ENCODE data around the gene RPL32.
"Not testable (repeated sequence)": the region's sequence is repeated elsewhere in the genome, so short reads cannot be mapped to it uniquely, and the experiment has no call there.

Gene RPL32

DNA sequence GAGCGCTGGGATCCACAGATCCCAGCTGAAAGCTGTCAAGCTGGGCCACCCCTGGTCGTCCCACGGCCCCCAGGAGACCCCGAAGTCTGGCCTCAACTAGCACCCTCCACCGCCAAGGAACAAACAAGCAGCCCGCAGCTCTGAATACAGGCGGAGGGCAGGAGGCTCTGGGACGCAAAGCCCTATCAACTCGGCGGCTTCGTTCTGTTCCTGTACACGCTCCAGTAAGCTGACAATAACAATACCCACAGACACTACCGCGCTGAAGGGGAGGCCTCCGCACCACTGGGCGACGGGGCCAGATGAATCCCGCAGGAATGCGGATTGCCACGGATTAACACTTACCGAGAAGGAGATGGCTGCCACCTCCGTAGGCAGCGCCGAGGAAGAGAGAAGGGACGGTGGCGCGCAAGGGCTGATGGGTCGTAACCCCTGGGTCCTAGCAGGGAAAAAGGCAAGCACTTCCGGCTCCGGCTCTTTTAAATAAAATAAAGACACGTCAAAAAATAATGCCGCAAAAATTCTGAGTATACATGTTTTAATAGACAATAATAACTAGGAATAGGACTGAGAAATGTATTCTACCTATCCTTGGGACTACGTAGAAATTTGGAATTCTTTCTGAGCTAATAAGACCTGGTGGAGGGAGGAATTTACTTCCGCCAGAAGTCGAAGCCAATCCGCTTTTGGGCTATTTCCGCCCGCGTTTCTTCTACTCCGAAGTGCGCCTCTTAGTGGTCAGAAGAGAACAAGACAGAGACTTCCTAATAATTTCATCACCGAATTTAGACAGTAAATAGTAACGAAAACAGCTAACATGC is at the start of gene RPL32:
TSS of gene RPL32 (minus strand) at position 417 of the 821 bp plus-strand sequence. CDS start 1,328 bp downstream, outside the sequence.
- peak; percentile 80 for DNase-seq (ENCODE audit: low read depth)

DNA sequence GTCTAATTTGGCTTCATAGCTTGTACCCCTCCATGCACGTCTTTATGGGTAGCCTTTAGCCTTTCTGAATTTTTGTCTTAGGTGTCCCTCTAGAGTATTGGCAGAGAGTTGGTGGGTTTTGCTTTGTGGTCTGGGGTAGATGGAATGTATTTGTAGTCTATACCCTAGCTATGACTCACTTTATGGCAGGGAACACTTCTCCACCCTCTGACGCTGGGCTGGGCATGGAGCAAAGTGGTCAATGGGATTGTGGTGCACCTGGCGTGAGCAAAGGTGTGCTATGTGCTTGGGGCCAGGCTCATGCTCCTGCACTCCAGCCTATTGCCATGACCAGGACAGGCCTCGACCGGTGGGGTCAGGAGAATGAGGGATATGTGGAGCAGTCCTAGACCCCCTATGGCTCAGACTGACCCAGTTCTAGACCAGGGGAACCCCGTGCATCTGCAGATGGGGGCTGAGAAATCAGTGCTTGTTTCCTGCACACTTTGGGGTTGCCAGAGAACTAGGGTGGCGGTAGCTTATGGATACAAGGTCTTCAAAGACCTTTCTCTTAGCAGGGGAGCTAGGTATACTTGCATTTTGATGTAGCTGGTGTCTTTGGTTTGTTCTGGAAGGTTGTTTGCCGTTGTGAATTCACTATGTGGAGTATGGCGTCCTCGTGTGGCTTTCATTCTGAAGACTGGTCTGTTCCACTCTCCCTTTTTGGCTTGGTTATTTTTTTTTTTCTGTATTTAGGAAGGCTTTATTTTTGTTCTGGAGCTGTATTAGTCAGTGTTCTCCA is 49.4 kb upstream of the RPL32 start:
- DNase-seq (ENCODE audit: low read depth) = no peak

DNA sequence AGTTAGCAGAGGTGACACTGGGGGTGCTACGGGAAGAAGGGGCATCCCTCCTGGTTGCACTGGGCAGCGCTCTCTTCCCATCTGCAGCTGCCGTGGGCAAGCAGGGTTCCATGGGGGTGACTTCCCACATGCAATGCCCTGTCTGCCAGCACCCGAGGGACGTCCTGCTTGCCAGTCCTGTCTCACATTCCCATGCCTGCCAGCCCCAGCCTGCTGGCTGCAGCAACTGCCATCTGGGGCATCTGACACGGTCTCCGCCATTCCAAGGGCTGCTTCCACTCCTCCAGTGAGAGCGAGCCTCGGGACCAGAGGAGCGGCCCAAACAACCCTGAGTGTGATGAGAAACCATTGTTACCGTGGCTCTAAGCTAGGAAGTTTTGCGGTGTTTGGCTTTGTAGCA is 45.4 kb upstream of the RPL32 start:
- no peak for DNase-seq (ENCODE audit: low read depth)

- DNase-seq (ENCODE audit: low read depth) = peak; percentile 17
These were observed 44.8 kb upstream of the RPL32 start for GRCh38 chr3:12886106-12886679.

- DNase-seq (ENCODE audit: low read depth) = no peak
These were observed 44.2 kb upstream of the RPL32 start for GRCh38 chr3:12885583-12885930.

- DNase-seq (ENCODE audit: low read depth) = no peak
These were observed 43.6 kb upstream of the RPL32 start for GRCh38 chr3:12884790-12885582.

DNA sequence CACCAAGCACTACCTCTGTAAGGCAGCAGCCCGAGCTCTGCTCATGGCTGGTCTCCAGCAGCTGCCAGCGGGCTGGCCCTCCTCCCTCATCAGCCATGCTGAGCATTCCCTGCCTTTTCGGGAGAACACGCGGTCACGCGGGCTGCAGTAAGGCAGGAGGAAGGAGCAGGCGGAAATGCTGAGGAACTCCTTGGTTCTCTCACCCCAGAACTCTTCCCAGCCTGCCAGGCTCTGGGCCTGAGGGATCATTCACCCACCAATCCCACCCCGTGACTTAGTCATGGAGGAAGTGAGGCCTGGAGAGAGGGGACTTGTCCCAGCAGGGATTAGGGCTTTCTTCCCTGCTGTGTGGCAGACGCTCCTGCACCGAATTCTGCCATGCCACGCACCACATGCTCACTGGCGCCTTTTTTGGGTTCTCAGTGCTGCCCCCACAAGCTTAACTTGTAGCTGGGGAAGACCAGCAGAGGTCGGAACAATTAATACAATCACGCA is 42.9 kb upstream of the RPL32 start:
- DNase-seq (ENCODE audit: low read depth) = no peak

- DNase-seq (ENCODE audit: low read depth) = no peak
These were observed 41.3 kb upstream of the RPL32 start for GRCh38 chr3:12882336-12883310.

- DNase-seq (ENCODE audit: low read depth) = not testable (repeated sequence)
These were observed 40.5 kb upstream of the RPL32 start for GRCh38 chr3:12881858-12882257.

GRCh38 chr3:12879191-12879815 is 37.9 kb upstream of the RPL32 start:
- DNase-seq (ENCODE audit: low read depth) = no peak

GRCh38 chr3:12878758-12879157 is 37.4 kb upstream of the RPL32 start:
- not testable (repeated sequence) for DNase-seq (ENCODE audit: low read depth)

GRCh38 chr3:12878141-12878574 is 36.8 kb upstream of the RPL32 start:
- no peak for DNase-seq (ENCODE audit: low read depth)

DNA sequence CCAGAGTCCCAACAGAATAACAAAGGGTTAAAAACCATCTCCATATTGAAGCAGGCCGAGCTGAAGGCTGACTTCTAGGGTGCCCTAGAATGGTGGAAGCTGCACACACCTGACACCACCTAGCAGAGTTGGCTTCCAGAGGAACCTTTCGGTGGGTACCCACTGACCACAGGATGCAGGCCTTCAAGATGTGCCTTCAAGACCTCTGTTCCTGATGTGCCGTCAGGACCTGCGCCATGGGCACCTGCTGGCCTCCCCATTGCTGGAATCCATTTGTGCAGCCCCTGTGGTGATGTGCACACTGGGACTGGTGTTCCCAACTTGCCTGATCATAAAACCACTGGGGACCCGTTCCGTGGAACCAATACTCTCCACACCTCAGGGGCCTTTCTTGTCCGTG is 35.7 kb upstream of the RPL32 start:
- DNase-seq (ENCODE audit: low read depth) = no peak

DNA sequence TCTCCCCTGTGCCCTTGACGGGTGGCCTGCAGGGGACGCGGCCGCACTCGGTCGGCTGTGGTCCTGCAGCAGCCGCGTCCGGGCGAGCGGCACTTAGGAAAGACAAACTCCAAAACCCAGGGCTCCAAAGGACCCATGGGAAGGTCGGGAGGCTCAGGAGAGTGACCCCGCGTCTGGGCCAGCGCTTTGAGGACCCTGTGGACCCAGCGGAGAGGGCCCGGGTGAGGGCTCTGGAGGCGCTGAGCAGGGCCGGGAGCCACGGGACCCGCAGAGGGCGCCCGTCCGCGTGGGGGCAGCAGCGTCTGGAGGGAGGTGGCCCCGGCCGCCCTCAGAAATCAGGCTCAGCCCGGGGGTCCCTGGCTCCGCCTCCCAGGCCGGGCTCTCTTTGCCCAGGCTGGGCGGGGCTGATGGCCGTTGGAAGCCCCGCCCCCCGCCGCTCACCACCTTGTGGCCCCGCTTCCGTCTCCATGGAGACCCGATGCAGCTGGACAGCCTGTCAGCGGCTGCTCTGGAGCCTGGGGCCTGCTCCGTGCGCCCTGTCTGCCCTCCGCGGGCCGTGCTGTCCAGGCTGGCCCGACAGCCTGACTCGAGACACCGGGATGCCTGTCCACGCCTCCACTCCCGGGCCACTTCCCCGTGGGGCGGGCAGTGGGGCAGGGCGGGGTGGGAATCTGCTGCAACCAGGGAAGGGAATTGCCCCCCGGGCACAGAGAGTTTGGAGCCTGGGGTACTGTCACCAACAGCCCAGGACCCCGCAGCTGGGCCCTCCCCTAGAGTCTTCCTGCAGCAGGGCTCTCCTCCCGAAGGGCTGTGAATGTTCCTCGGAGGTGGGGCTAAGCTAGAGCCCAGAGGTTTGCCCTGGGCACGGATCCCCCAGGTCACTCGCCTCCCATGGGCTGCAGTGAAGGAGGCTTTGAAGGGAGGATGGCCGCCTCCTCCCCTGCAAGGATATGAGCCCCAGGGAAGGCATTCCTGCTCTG is 34.8 kb upstream of the RPL32 start:
- no peak for DNase-seq (ENCODE audit: low read depth)

DNA sequence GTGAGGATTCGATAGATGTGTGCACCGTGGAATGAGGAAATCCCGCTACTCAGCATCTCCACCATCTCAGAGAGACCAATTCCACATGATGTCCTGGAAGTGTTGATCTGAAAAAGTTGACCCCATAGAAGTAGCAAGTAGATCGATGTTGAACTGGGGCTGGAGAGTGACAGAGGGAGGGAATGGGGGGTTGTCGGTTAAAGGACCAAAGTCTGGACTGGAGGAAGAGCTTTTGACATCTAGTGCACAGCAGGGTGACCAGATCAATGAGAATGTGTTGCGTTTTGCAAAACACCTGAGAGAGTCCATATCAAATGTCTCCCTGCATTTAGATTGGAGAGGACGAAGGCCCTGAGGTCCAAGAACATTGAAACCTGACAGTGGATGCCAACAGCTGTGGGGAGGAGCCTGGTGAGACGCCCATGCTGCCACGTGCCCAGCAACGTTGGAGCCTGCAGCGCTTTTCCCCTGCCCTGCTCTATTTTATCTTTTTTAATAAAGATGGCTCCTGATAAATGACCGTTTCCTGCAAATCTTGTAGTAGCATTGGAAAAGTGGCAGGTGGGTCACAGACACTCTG is 30.1 kb upstream of the RPL32 start:
- no peak for DNase-seq (ENCODE audit: low read depth)

GRCh38 chr3:12870942-12871341 is 29.6 kb upstream of the RPL32 start:
- no peak for DNase-seq (ENCODE audit: low read depth)

GRCh38 chr3:12869035-12869621 is 27.8 kb upstream of the RPL32 start:
- DNase-seq (ENCODE audit: low read depth) = peak; percentile 16
